Measurements from ENCODE around the gene DISP3.

DISP3 gene

DNA sequence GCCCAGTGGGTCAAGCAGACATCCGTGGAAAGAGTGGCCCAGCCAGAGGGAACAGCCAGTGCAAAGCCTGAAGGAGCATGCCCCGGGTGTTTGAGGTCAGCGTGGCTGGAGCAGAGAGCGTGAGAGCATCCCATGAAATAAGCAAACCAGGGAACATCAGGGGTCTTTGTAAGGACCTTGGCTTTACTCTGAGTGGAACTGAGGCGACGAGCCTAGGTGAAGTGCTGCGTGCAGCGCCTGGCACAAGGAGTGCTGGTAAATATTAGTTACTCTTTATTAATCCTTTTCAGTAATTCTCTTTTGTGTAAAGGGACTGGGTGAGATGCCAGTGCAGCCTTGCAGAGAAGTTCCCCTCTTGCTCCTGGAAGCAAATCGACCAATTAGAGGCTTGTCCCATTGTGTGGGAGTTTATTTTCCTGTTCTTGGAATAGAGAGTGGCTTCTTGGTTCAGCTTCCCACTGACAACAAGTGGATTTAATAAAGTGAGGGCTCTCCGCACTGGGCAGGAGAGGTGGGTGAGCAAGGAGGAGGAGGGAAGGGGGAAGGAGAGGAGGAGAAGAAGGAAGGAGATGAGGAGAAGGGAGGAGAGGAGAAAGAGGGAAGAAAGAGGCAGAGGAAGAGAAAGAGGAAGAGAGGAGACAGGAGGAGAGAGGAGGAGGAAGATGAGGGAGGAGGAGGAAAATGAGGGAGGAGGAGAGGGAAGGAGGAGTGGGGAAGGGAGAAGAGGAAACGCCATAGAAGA, 37.6 kb upstream of the DISP3 start:
- TF ChIP-seq Cebpa-rat (IDR thresholded peaks at IDR 0.05) = no peak
- no peaks in the 10 kb centered on the region for H3K36me3 ChIP-seq
- no peak overlapping the region for H3K27ac ChIP-seq
- H3K4me2 ChIP-seq = peak overlapping the region in 2 of 11 experiments; percentile 15 to 42; a peak in 3 of 22 replicates
- no peak overlapping the region for H3K9ac ChIP-seq
- H3K4me3 ChIP-seq = no peak overlapping the region
- peaks cover 0 to 24% (median 3%) of the 10 kb centered on the region in 10 experiments; a peak in 10 of 20 replicates for H3K4me1 ChIP-seq
- H3K27me3 ChIP-seq = no peaks in the 10 kb centered on the region
- no peaks in the 10 kb centered on the region for H3K9me3 ChIP-seq (replicated peaks in 1 of 11)
- H4K20me1 ChIP-seq = peaks cover 0 to 6% (median 0%) of the 10 kb centered on the region in 11 experiments; a peak in 1 of 22 replicates

DNA sequence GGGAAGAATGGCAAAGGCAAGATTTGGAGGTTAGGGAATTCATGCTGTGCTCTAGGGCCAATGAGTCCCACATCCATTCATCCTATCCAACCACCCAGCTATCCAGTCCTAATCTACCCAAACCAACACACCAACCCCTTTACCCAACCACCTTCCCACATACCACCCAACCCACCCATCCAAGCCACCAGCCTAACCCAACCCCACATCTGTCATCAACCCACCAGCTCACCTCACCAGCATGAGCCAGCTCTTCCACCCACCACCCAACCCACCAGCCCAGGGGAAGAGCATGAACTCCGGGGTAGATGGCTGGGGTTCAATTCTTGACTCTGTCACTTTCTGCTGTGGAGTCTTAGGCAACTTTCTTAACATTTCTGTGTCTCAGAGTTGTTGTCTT, 35.9 kb upstream of the DISP3 start:
- no peak overlapping the region for H3K4me3 ChIP-seq
- no peak overlapping the region for H3K27ac ChIP-seq
- H4K20me1 ChIP-seq = peaks cover 0 to 6% (median 0%) of the 10 kb centered on the region in 11 experiments; a peak in 1 of 22 replicates
- no peak for TF ChIP-seq Cebpa-rat (IDR thresholded peaks at IDR 0.05)
- H3K9me3 ChIP-seq (replicated peaks in 1 of 11) = no peaks in the 10 kb centered on the region
- H3K4me1 ChIP-seq = peaks cover 0 to 13% (median 0%) of the 10 kb centered on the region in 10 experiments; a peak in 5 of 20 replicates
- H3K4me2 ChIP-seq = no peak overlapping the region
- no peaks in the 10 kb centered on the region for H3K27me3 ChIP-seq
- no peak overlapping the region for H3K9ac ChIP-seq
- no peaks in the 10 kb centered on the region for H3K36me3 ChIP-seq

DNA sequence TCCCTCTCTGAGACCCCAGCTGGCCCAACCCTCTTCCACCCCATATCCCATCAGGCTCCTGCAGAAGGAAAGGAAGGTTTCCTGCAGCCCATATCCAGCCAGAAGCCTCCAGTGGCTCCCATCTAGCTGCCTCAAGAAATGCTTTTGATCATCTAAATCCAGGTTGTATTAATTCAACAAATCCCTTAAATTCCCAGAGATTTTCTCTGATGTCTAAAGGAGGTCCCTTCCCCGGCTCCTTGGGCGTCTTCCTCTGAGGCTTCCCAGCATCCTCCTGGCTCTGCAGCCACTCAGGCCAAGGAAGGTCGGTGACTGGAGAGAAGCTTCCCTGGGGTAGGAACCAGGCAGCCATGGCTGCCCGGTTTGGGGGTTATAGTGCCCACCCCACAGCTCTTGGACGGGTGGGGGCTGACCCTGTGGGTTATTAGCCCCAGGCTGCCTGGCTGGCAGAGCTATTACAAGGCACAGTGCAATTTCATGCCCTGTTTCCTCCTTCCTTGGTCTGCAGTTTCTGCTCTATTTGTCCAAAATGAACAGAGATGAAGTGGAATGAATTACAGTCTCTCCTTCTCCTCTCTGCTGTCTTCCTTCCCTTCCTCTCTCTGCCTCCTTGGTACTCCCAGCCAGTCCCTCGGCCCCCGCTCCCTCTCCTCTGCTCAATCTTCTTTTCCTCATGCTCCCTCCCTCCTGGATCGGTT, 34.8 kb upstream of the DISP3 start:
- H3K9me3 ChIP-seq (replicated peaks in 1 of 11) = no peaks in the 10 kb centered on the region
- peaks cover 0 to 13% (median 0%) of the 10 kb centered on the region in 10 experiments; a peak in 7 of 20 replicates for H3K4me1 ChIP-seq
- H3K27ac ChIP-seq = no peak overlapping the region
- no peak overlapping the region for H3K4me2 ChIP-seq
- H3K27me3 ChIP-seq = no peaks in the 10 kb centered on the region
- TF ChIP-seq Cebpa-rat (IDR thresholded peaks at IDR 0.05) = no peak
- peaks cover 0 to 6% (median 0%) of the 10 kb centered on the region in 11 experiments; a peak in 1 of 22 replicates for H4K20me1 ChIP-seq
- H3K36me3 ChIP-seq = no peaks in the 10 kb centered on the region
- H3K9ac ChIP-seq = no peak overlapping the region
- H3K4me3 ChIP-seq = no peak overlapping the region

DNA sequence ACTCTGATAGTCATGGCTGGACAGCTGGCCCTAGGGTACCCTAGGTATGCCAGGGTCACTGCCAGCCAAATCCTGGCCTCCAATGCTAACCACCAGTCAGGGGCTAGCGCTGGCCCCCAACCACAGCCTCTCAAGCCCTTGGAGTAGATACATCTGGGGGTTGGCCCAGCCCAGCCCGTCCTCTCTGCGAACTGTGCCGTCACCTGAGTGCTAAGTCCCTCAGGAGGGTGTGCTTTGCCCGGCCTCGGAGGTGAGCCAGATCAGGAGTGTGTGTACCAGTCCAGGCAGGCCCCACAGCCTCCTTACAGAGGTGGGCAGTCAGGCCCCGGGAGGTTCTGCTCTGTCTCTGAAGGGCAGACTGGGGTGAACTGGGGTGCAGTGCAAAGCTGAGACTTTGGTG, 34.0 kb upstream of the DISP3 start:
- no peak for TF ChIP-seq Cebpa-rat (IDR thresholded peaks at IDR 0.05)
- H3K4me2 ChIP-seq = no peak overlapping the region
- H3K4me1 ChIP-seq = peaks cover 0 to 13% (median 0%) of the 10 kb centered on the region in 10 experiments; a peak in 7 of 20 replicates
- H3K9me3 ChIP-seq (replicated peaks in 1 of 11) = no peaks in the 10 kb centered on the region
- H3K27me3 ChIP-seq = no peaks in the 10 kb centered on the region
- H3K36me3 ChIP-seq = no peaks in the 10 kb centered on the region
- H3K9ac ChIP-seq = no peak overlapping the region
- no peak overlapping the region for H3K27ac ChIP-seq
- H3K4me3 ChIP-seq = no peak overlapping the region
- peaks cover 0 to 6% (median 0%) of the 10 kb centered on the region in 11 experiments; a peak in 1 of 22 replicates for H4K20me1 ChIP-seq

DNA sequence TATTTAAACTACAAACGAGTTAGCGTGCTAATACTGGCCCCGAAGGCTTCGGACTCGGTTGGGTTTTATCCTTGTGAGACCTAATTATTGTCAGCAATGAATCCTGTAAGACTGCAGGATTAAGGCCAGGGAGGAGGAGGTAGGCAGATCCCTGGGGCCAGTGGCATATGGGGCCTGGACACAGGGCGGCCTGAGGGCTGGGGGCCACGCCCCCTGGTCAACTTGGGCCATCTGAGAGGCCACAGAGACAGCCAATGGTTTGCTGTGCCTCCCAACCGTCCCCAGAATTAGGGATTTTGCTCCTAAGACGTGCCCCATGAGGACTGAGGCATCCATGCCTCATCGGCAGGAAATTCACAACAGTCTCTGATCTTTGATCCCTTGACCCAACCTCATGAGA, 31.1 kb upstream of the DISP3 start:
- Histone ChIP-seq H3K4me2 (peak overlapping the region in 1 of 11 experiments; percentile 0; a peak in 1 of 22 replicates), H3K9ac (no peak overlapping the region), H3K27ac (no peak overlapping the region), H3K36me3 (no peaks in the 10 kb centered on the region), H3K27me3 (no peaks in the 10 kb centered on the region), H3K4me1 (peaks cover 0 to 3% (median 0%) of the 10 kb centered on the region in 10 experiments; a peak in 2 of 20 replicates), H3K9me3 (replicated peaks in 1 of 11) (no peaks in the 10 kb centered on the region), H3K4me3 (no peak overlapping the region), H4K20me1 (peaks cover 0 to 12% (median 0%) of the 10 kb centered on the region in 11 experiments; a peak in 2 of 22 replicates)
- no peak for TF ChIP-seq Cebpa-rat (IDR thresholded peaks at IDR 0.05)

DNA sequence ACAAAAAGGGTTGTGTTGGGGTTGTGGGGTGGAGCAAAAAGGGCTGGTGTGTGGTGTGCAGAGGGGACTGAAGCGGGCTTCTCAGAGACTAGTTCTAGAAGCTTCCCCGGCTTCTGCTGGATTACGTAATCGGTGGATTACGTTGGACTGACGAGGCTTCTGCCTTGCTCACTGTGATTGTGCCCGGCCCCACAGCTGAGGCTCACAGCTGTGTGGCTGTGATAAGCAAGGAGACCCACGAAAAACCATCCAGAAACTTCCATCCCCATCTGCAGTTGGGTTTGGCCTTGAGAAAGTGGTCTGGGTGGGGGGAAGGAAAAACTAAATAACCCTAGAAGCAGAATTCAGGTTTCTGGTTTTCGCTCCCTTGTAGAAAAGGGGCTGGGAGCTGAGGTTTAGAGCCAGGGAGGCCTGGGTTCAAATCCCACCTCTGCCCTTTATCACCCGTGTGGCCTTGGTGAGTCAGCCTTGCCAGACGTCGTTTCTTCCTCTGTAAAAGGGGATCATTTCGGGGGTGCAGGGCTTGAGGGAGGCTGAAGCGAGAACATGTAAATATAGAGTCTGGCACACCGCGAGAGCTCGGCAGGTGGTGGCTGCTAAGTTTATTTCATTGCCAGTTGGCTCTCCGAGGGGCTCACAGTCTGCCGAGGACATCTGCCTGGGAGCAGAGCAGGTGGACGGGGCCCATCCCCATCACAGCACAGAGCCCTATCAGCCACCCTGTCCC, 30.4 kb upstream of the DISP3 start:
- Histone ChIP-seq H3K36me3 (no peaks in the 10 kb centered on the region), H3K27ac (no peak overlapping the region; a peak in 1 of 22 replicates), H3K9ac (no peak overlapping the region; a peak in 1 of 22 replicates), H3K27me3 (no peaks in the 10 kb centered on the region), H4K20me1 (peaks cover 0 to 10% (median 0%) of the 10 kb centered on the region in 11 experiments; a peak in 2 of 22 replicates), H3K4me3 (no peak overlapping the region), H3K9me3 (replicated peaks in 1 of 11) (no peaks in the 10 kb centered on the region), H3K4me2 (peak overlapping the region in 1 of 11 experiments; percentile 0; a peak in 1 of 22 replicates), H3K4me1 (peaks cover 0 to 3% (median 0%) of the 10 kb centered on the region in 10 experiments; a peak in 2 of 20 replicates)
- peak in 7 of 11 experiments; percentile 9 to 73 (median 48); a peak in 8 of 22 replicates for TF ChIP-seq Cebpa-rat (IDR thresholded peaks at IDR 0.05)

DNA sequence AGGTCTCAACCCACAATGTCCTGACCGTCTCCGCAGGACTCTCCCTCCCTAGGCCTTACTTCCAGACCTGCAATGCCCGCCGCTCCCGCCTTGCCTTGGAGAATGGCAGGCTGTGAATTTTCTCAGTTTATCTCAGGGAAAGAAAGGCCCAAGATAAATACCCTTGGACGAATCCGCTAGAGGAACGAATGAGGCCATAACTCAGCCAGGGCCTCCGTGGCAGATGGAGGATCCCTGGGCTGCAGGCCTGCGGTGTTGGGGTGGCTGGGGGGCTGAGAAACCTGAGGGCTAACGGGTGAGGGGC, 29.9 kb upstream of the DISP3 start:
- Histone ChIP-seq H4K20me1 (peaks cover 0 to 10% (median 0%) of the 10 kb centered on the region in 11 experiments; a peak in 2 of 22 replicates), H3K9ac (peak overlapping the region in 1 of 11 experiments; percentile 13; a peak in 1 of 22 replicates), H3K4me1 (peaks cover 0 to 3% (median 0%) of the 10 kb centered on the region in 10 experiments; a peak in 2 of 20 replicates), H3K36me3 (no peaks in the 10 kb centered on the region), H3K9me3 (replicated peaks in 1 of 11) (no peaks in the 10 kb centered on the region), H3K4me3 (no peak overlapping the region), H3K27me3 (no peaks in the 10 kb centered on the region), H3K4me2 (no peak overlapping the region), H3K27ac (no peak overlapping the region)
- TF ChIP-seq Cebpa-rat (IDR thresholded peaks at IDR 0.05) = no peak

DNA sequence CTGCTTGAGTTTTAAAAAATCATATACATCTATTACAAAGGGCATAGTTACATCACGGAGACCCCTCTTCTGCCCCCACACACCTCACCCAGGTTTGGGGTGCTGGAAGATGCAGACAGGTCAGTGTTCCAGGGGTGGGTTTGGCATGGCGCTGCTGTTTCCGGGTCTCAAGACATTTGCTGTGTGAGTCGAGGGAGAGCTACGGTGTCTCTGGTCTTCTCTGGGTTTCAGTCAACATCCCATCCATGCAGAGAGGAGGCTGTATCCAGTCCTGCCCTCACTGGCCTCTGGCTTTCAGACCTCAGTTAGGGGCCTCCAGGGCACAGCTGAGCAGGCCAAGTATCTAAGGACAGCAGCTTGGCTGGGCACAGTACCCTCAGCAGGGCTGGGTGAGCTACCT, 28.6 kb upstream of the DISP3 start:
- Histone ChIP-seq H3K27me3 (no peaks in the 10 kb centered on the region), H3K4me1 (peaks cover 0 to 3% (median 0%) of the 10 kb centered on the region in 10 experiments; a peak in 3 of 20 replicates)

More for the DNA sequence above, 28.6 kb upstream of the DISP3 start:
- H3K36me3 ChIP-seq = no peaks in the 10 kb centered on the region
- no peak overlapping the region for H3K9ac ChIP-seq
- no peak overlapping the region for H3K4me2 ChIP-seq
- no peak overlapping the region for H3K27ac ChIP-seq
- H3K9me3 ChIP-seq (replicated peaks in 1 of 11) = no peaks in the 10 kb centered on the region
- no peak overlapping the region for H3K4me3 ChIP-seq
- TF ChIP-seq Cebpa-rat (IDR thresholded peaks at IDR 0.05) = no peak
- H4K20me1 ChIP-seq = peaks cover 0 to 10% (median 0%) of the 10 kb centered on the region in 11 experiments; a peak in 1 of 22 replicates

Data from BLaER1 treated with 17β-estradiol and CSF1 and Interleukin-3, amounts not matched to agents 10 nM and 100 nM (cell line).